Ovary (tissue), 9 donors: ENCODE data around the gene PTH2R. TPM values are rescaled to one million over a fixed set of nuclear protein-coding genes. Genes with fewer than 3 reads are reported as not detected.

Experiments
- DNase-seq, 5 donors: peaks; one replicate each; pipeline ENCODE4 v3.0.0-alpha.2; 2019 to 2020
- H3K27ac ChIP-seq, 2 donors: fragments of 200-600 bp; one replicate each; pipeline versions ENCODE4 v1.5.1 to v1.8.0; 2019 to 2022
- H3K27me3 ChIP-seq: fragments of 200-600 bp; one replicate; pipeline ENCODE4 v1.8.0; 2022
- H3K36me3 ChIP-seq: fragments of 200-600 bp; sonication (generic); one replicate; pipeline ENCODE4 v1.5.1; 2019
- H3K4me1 ChIP-seq: one replicate; pipeline ENCODE4 v1.8.1; 2013; ENCODE audit warnings: mild to moderate bottlenecking, moderate library complexity; ENCODE audit not compliant: insufficient read depth
- H3K4me3 ChIP-seq: fragments of 200-600 bp; sonication (generic); one replicate; pipeline ENCODE4 v1.5.1; 2017
- H3K9me3 ChIP-seq, 2 donors: fragments of 200-600 bp in 1 of 2; sonication (generic) in 1 of 2; one replicate each; pipeline versions ENCODE4 v1.5.1 to v1.8.1; 2013 to 2019; ENCODE audit warnings: mild to moderate bottlenecking in 1 of 2, moderate library complexity in 1 of 2
- CTCF ChIP-seq, 3 donors: fragments of 450-650 bp in 2 of 3; fragments of 200-600 bp in 1 of 3; IDR thresholded peaks; one replicate each; pipeline versions ENCODE4 v1.5.1 to v1.8.0; 2016 to 2022; ENCODE audit warnings: antibody characterized with exemption in 3 of 3, mild to moderate bottlenecking in 1 of 3
- EP300 ChIP-seq: sonication (generic); formaldehyde crosslinking; IDR thresholded peaks from one replicate; pipeline ENCODE4 v1.6.1; 2017; ENCODE audit warnings: antibody characterized with exemption
- POLR2A ChIP-seq: fragments of 450-650 bp; IDR thresholded peaks from one replicate; pipeline ENCODE4 v1.6.1; 2017; ENCODE audit warnings: antibody characterized with exemption, mild to moderate bottlenecking, moderate library complexity
- WGBS, 3 donors: extraction: QIAGEN DNeasy Blood & Tissue Kit in 1 of 3; methylation state at CpG; one replicate each; pipeline versions ENCODE4 v1.1.5 to v1.1.7; 2013 to 2017; 5-methylcytosine and 5-hydroxymethylcytosine counted together
- intact Hi-C, 4 donors: fragments of 100-400 bp; cut with DNase I; formaldehyde crosslinking; loops; one replicate each; pipeline versions ENCODE4 v1.11.0 to v1.15.1; 2022 to 2023
- polyA plus RNA-seq, 2 donors: library from polyadenylated mRNA; stranded (reverse); fragments of 200-250 nt in 1 of 2; fragments of 350-450 nt in 1 of 2; fragmentation: Illumina TruSeq in 1 of 2; extraction: RNeasy Lipid Tissue Mini Kit (QIAGEN cat#74804) in 1 of 2; gene quantifications; one replicate each; pipeline ENCODE4 v1.2.3, GENCODE V29; 2013 to 2014
- total RNA-seq, 7 donors: library from RNA; depleted of rRNA in 2 of 7; stranded (reverse); fragments of >200 nt in 2 of 7; fragmentation: NEBNext Ultra II Directional in 3 of 7; extraction: Animal tissue kit (Norgen Biotek cat#: 25700) in 3 of 7; gene quantifications; one replicate each; pipeline versions ENCODE4 v1.1.0 to v1.2.4, GENCODE V29; 2016 to 2023
- donor health status: DM: no; HTN: no; CAD: no; lungs with moderate emphysema.
- donor health status: DM: no; HTN: no; CAD: no.
- donor health status: Bipolar disorder and iron deficiency.
- donor health status: DM: yes; HTN: yes; CAD: no.
- donor health status: DM: no; HTN: no; CAD: no.
- donor health status: DM: yes; HTN: yes; CAD: no.

PTH2R gene
- total and polyA plus RNA-seq, 9 donors = 0.05 to 0.08 (median 0.07) TPM; not detected in 6

GRCh38 chr2:208485390-208485789 lies 78.8 kb downstream of the PTH2R start:
- H3K27me3 ChIP-seq = no peaks in the 10 kb centered on the region
- TF ChIP-seq POLR2A (no peak), EP300 (no peak), CTCF (IDR thresholded peaks at IDR 0.05) (no peak)
- no peaks in the 10 kb centered on the region for H3K36me3 ChIP-seq
- no peaks in the 10 kb centered on the region for H3K9me3 ChIP-seq
- no peak overlapping the region for H3K4me3 ChIP-seq
- 74 to 79% (median 77%) methylated on average over 3 of the region's 3 CpGs for WGBS, 3 donors
- DNase-seq = no peak
- intact Hi-C loops = no loop called here
- H3K27ac ChIP-seq = no peak overlapping the region
- H3K4me1 ChIP-seq = no peaks in the 10 kb centered on the region

GRCh38 chr2:208488686-208489564 lies 82.3 kb downstream of the PTH2R start:
- intact Hi-C loops = no loop called here
- Histone ChIP-seq H3K4me3 (no peak overlapping the region), H3K36me3 (no peaks in the 10 kb centered on the region), H3K27ac (no peak overlapping the region), H3K4me1 (no peaks in the 10 kb centered on the region), H3K9me3 (no peaks in the 10 kb centered on the region), H3K27me3 (no peaks in the 10 kb centered on the region)
- DNase-seq = no peak
- 83 to 85% (median 83%) methylated on average over 12 of the region's 12 CpGs for WGBS, 3 donors
- TF ChIP-seq EP300 = no peak
- TF ChIP-seq CTCF (IDR thresholded peaks at IDR 0.05) = no peak
- no peak for TF ChIP-seq POLR2A

- Histone ChIP-seq H3K4me1 (no peaks in the 10 kb centered on the region), H3K27ac (no peak overlapping the region), H3K36me3 (no peaks in the 10 kb centered on the region), H3K4me3 (no peak overlapping the region), H3K27me3 (no peaks in the 10 kb centered on the region), H3K9me3 (no peaks in the 10 kb centered on the region)
- intact Hi-C loops = no loop called here
- WGBS, 3 donors = 14 to 36% (median 21%) methylated on average over 2 of the region's 2 CpGs
- TF ChIP-seq EP300 = no peak
- no peak for TF ChIP-seq CTCF (IDR thresholded peaks at IDR 0.05)
- TF ChIP-seq POLR2A = no peak
- DNase-seq = no peak
Observed at GRCh38 chr2:208489687-208490086, 83.1 kb downstream of the PTH2R start.

GRCh38 chr2:208490492-208490891 lies 83.9 kb downstream of the PTH2R start:
- H3K4me3 ChIP-seq = no peak overlapping the region
- H3K27me3 ChIP-seq = no peaks in the 10 kb centered on the region
- DNase-seq = no peak
- intact Hi-C loops = no loop called here
- H3K4me1 ChIP-seq = no peaks in the 10 kb centered on the region
- no peaks in the 10 kb centered on the region for H3K36me3 ChIP-seq
- 48 to 59% (median 50%) methylated on average over 2 of the region's 2 CpGs for WGBS, 3 donors
- no peak for TF ChIP-seq POLR2A
- TF ChIP-seq EP300 = no peak
- no peak for TF ChIP-seq CTCF (IDR thresholded peaks at IDR 0.05)
- no peaks in the 10 kb centered on the region for H3K9me3 ChIP-seq
- H3K27ac ChIP-seq = no peak overlapping the region
